Stimulated activated CD8-positive, alpha-beta memory T cell treated with anti-CD3 and anti-CD28 coated beads, Interleukin-7, amount 100 ng/mL, for 48 hours (primary cell): Measurements from ENCODE around the gene S100A1.

ENCODE experiments used
- DNase-seq, 2 donors: peaks; one replicate each; pipeline ENCODE4 v3.0.0-alpha.2; 2020; ENCODE audit warnings: low read depth in 1 of 2; ENCODE audit errors: extremely low read depth in 1 of 2

The S100A1 gene

DNA sequence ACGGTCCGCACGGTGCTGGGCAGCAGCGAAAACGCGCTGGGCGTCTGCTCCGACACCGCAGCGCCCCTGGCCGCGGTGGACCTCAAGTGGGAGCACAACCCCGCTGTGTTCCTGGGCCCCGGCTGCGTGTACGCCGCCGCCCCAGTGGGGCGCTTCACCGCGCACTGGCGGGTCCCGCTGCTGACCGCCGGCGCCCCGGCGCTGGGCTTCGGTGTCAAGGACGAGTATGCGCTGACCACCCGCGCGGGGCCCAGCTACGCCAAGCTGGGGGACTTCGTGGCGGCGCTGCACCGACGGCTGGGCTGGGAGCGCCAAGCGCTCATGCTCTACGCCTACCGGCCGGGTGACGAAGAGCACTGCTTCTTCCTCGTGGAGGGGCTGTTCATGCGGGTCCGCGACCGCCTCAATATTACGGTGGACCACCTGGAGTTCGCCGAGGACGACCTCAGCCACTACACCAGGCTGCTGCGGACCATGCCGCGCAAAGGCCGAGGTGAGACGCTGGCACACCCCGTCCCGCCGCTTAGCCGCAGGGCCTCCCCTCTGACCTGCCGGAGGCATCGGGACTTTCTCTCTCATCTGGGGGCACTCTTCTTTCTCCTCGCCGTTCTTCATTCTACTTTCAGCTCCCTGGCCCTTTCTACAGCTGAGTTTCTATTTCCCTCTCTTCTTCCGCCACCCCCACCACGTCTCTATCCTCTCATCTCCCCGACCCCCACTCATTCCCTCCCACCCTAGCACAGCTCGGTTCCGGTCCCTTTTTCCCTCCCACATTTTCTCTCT is 51.3 kb downstream of the S100A1 start:
- no peak for DNase-seq

DNA sequence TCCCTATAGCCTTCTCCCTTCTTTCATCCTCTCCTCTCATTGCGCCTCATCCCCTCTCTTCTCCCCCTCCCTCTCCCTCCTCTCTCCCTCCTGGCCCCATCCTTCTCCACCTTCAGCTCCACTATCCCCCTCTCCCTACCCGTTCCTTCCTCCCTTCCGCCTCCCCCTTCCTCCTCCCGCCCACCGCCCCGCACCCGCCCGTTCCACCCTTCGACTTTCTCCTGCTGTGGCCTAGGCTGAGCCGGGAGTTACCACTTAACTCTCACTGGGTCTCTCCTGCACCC is 51.8 kb downstream of the S100A1 start:
- DNase-seq: no peak
